ENCODE data around the gene ELOVL5.

The ELOVL5 gene

DNA sequence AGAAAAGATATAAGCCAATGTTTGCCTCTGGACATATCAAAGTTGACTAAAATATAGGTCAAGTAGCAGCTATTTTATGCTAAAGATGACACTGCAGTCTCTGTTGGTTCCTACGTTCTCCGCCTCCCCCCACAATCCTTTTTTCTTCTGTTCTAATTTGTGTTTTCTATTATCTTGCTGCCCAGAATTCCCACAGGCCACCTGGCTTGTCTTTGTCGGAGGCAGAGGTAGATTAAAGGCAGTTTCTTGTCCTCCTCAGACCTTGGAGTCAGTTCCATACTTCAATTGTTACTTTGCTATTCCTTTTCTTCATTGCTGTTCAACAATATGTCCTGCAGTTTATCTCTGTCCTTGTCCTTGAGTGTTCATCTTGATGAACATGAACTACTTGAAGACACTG lies 3.6 kb upstream of the ELOVL5 start:
- Histone ChIP-seq H3K79me2 (ENCODE audit: insufficient read depth, low read length) (peaks cover 30% of the 10 kb centered on the region), H4K20me1 (ENCODE audit: insufficient read depth, low read length, poor library complexity, severe bottlenecking) (peaks cover 8% of the 10 kb centered on the region), H3K9ac (ENCODE audit: low read depth, low read length, poor library complexity, severe bottlenecking) (no peak overlapping the region), H3K9me3 (ENCODE audit: insufficient read depth, low read depth, low read length) (no peaks in the 10 kb centered on the region), H3F3A (ENCODE audit: low read depth) (no peaks in the 10 kb centered on the region), H2AFZ (ENCODE audit: low read length) (no peak overlapping the region), H3K4me3 (ENCODE audit: low read length, poor library complexity, severe bottlenecking) (no peak overlapping the region), H3K36me3 (ENCODE audit: insufficient read depth, low read length) (no peaks in the 10 kb centered on the region), H3K4me2 (ENCODE audit: low read depth, low read length, poor library complexity, severe bottlenecking) (no peak overlapping the region), H3K4me1 (ENCODE audit: insufficient read depth, low read length, poor library complexity, severe bottlenecking) (peaks cover 7% of the 10 kb centered on the region), H3K27me3 (ENCODE audit: insufficient read depth, low read length, poor library complexity, severe bottlenecking) (no peaks in the 10 kb centered on the region), H3K9me2 (replicated peaks; ENCODE audit: low read depth, low read length) (no peaks in the 10 kb centered on the region)
- TF ChIP-seq, protein P1, sequence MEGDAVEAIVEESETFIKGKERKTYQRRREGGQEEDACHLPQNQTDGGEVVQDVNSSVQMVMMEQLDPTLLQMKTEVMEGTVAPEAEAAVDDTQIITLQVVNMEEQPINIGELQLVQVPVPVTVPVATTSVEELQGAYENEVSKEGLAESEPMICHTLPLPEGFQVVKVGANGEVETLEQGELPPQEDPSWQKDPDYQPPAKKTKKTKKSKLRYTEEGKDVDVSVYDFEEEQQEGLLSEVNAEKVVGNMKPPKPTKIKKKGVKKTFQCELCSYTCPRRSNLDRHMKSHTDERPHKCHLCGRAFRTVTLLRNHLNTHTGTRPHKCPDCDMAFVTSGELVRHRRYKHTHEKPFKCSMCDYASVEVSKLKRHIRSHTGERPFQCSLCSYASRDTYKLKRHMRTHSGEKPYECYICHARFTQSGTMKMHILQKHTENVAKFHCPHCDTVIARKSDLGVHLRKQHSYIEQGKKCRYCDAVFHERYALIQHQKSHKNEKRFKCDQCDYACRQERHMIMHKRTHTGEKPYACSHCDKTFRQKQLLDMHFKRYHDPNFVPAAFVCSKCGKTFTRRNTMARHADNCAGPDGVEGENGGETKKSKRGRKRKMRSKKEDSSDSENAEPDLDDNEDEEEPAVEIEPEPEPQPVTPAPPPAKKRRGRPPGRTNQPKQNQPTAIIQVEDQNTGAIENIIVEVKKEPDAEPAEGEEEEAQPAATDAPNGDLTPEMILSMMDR (conservative IDR thresholded peaks at IDR 0.05; ENCODE audit: low read length) = no peak
- TF ChIP-seq EZH2phosphoT487 (IDR thresholded peaks at IDR 0.05; ENCODE audit: borderline replicate concordance) = no peak

DNA sequence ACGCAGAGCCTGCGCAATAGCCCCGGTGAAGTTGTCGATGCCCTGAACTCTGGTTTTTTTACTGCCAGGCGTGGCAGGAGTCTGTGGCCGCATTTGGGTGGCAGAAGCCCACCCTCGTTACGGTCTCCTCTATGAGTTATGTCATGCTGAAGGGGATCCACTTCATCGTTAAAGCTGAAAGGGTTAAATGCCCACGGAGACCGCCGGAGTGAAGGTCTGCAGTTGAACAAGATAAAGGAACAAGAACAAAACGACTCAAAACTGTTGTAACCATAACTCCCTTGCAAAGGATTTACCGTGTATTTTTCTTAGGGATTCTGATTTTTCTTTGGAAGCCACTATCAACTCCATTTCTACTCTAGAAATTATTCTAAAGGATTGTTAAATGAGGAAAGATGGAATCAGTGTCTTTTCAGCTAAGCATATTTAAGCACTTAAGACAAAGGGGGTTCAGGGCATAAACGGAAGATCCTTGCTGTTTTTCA lies 501 bp upstream of the ELOVL5 start:
- peak overlapping the region; percentile 86 for H3K4me3 ChIP-seq (ENCODE audit: low read length, poor library complexity, severe bottlenecking)
- no peaks in the 10 kb centered on the region for H3K9me2 ChIP-seq (replicated peaks; ENCODE audit: low read depth, low read length)
- H3K4me1 ChIP-seq (ENCODE audit: insufficient read depth, low read length, poor library complexity, severe bottlenecking) = peaks cover 33% of the 10 kb centered on the region
- H3F3A ChIP-seq (ENCODE audit: low read depth) = no peaks in the 10 kb centered on the region
- no peaks in the 10 kb centered on the region for H3K36me3 ChIP-seq (ENCODE audit: insufficient read depth, low read length)
- H3K4me2 ChIP-seq (ENCODE audit: low read depth, low read length, poor library complexity, severe bottlenecking) = peak overlapping the region; percentile 97
- peaks cover 38% of the 10 kb centered on the region for H4K20me1 ChIP-seq (ENCODE audit: insufficient read depth, low read length, poor library complexity, severe bottlenecking)
- H3K27me3 ChIP-seq (ENCODE audit: insufficient read depth, low read length, poor library complexity, severe bottlenecking) = no peaks in the 10 kb centered on the region
- peak overlapping the region; percentile 91 for H2AFZ ChIP-seq (ENCODE audit: low read length)
- H3K79me2 ChIP-seq (ENCODE audit: insufficient read depth, low read length) = peaks cover 61% of the 10 kb centered on the region
- peak overlapping the region; percentile 91 for H3K9ac ChIP-seq (ENCODE audit: low read depth, low read length, poor library complexity, severe bottlenecking)
- no peaks in the 10 kb centered on the region for H3K9me3 ChIP-seq (ENCODE audit: insufficient read depth, low read depth, low read length)
- no peak for TF ChIP-seq EZH2phosphoT487 (IDR thresholded peaks at IDR 0.05; ENCODE audit: borderline replicate concordance)
- TF ChIP-seq, protein P1 (conservative IDR thresholded peaks at IDR 0.05; ENCODE audit: low read length) = no peak

DNA sequence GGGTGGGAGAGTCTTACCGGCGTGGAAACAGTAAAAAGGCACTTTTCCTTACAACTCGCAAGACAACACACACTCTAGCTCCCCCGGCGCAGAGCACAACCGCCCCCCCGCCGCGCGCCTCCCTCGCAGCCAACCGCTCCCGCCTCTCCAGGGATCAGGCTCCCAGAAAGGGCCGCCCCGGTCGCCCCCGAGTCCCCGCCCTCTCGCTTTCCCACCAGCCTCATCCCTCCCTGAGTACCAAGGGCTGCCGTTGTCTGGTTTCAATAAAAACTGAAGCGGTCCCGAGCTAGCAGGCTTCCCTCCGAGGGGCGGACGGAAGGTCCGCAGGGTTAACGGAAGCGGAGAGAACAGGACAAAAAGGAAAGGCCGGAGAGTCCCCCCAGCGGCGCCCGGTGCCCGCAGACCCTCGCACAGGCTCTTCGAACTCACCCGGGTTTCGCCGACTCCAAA lies 804 bp downstream of the ELOVL5 start:
- Histone ChIP-seq H3K4me3 (ENCODE audit: low read length, poor library complexity, severe bottlenecking) (peak overlapping the region; percentile 86), H3K27me3 (ENCODE audit: insufficient read depth, low read length, poor library complexity, severe bottlenecking) (no peaks in the 10 kb centered on the region), H3K4me1 (ENCODE audit: insufficient read depth, low read length, poor library complexity, severe bottlenecking) (peaks cover 46% of the 10 kb centered on the region), H3K36me3 (ENCODE audit: insufficient read depth, low read length) (no peaks in the 10 kb centered on the region), H3K9me3 (ENCODE audit: insufficient read depth, low read depth, low read length) (no peaks in the 10 kb centered on the region), H3K4me2 (ENCODE audit: low read depth, low read length, poor library complexity, severe bottlenecking) (peak overlapping the region; percentile 97), H4K20me1 (ENCODE audit: insufficient read depth, low read length, poor library complexity, severe bottlenecking) (peaks cover 51% of the 10 kb centered on the region), H3K79me2 (ENCODE audit: insufficient read depth, low read length) (peaks cover 74% of the 10 kb centered on the region), H3F3A (ENCODE audit: low read depth) (no peaks in the 10 kb centered on the region), H3K9me2 (replicated peaks; ENCODE audit: low read depth, low read length) (no peaks in the 10 kb centered on the region), H3K9ac (ENCODE audit: low read depth, low read length, poor library complexity, severe bottlenecking) (peak overlapping the region; percentile 91), H2AFZ (ENCODE audit: low read length) (peak overlapping the region; percentile 91)
- TF ChIP-seq, protein P1 (conservative IDR thresholded peaks at IDR 0.05; ENCODE audit: low read length) = no peak
- TF ChIP-seq EZH2phosphoT487 (IDR thresholded peaks at IDR 0.05; ENCODE audit: borderline replicate concordance) = no peak

Data from Loucy (cell line).